K562 (cell line): ENCODE results near the gene ERMP1. TPM values are rescaled to one million over a fixed set of nuclear protein-coding genes. Genes with fewer than 3 reads are reported as not detected.

Source experiments
- BDP1 ChIP-seq: IDR thresholded peaks from 3 replicates; pipeline ENCODE4 v1.6.1; 2011; ENCODE audit not compliant: insufficient read length, insufficient read depth
- FOS ChIP-seq: IDR thresholded peaks from 3 replicates; pipeline ENCODE4 v1.6.1; 2011; ENCODE audit not compliant: insufficient read length; ENCODE audit errors: extremely low read depth
- HCFC1 ChIP-seq: IDR thresholded peaks from 2 replicates; pipeline ENCODE4 v1.6.1; 2012; ENCODE audit warnings: low read depth, low read length, improper control_type of control experiment
- KLF6 ChIP-seq: fragments of 250-450 bp; sonication (Bioruptor Pico); IDR thresholded peaks from 2 replicates; pipeline ENCODE4 v1.4.0; 2020; ENCODE audit warnings: mild to moderate bottlenecking, moderate library complexity, borderline replicate concordance
- MCM7 ChIP-seq, 2 experiments: fragments of 450-650 bp; IDR thresholded peaks; 2 replicates each; pipeline ENCODE4 v1.6.1; 2016 to 2018
- TGIF2 ChIP-seq: sonication (generic); formaldehyde crosslinking; IDR thresholded peaks from 2 replicates; pipeline ENCODE4 v1.8.1; 2022; ENCODE audit warnings: mild to moderate bottlenecking, missing genetic modification reagents, moderate library complexity
- ZBTB1 ChIP-seq: sonication (generic); formaldehyde crosslinking; IDR thresholded peaks from 2 replicates; pipeline ENCODE4 v1.8.1; 2023; ENCODE audit warnings: missing genetic modification reagents, low read depth, mild to moderate bottlenecking, borderline replicate concordance
- ZNF184 ChIP-seq: sonication (generic); formaldehyde crosslinking; IDR thresholded peaks from 2 replicates; pipeline ENCODE4 v1.5.0; 2020; ENCODE audit warnings: missing genetic modification reagents
- ZNF707 ChIP-seq: fragments of 250-450 bp; sonication (Bioruptor Pico); conservative IDR thresholded peaks from 2 replicates; pipeline ENCODE4 v1.8.0; 2022; ENCODE audit warnings: inconsistent platforms, mild to moderate bottlenecking, moderate library complexity
- polyA plus RNA-seq, 8 experiments: library from polyadenylated mRNA; depleted of rRNA in 4 of 8; stranded (reverse) in 5 of 8; unstranded in 3 of 8; fragments of >200 nt; fragmentation: Nextera tagmentation in 2 of 8; fragmentation: Illumina TruSeq in 1 of 8; extraction: Ambion mirVana in 2 of 8; extraction: Trizol in 1 of 8; gene quantifications; 2 replicates each; pipeline versions ENCODE4 v1.2.1 to v1.2.3, GENCODE V29; 2011 to 2014; ENCODE audit warnings: inconsistent platforms in 1 of 8, missing spikeins in 1 of 8
- total RNA-seq, 7 experiments: library from RNA; depleted of rRNA in 6 of 7; stranded (reverse); fragments of >200 nt in 6 of 7; fragmentation: Illumina TruSeq in 2 of 7; extraction: Trizol in 2 of 7; gene quantifications; 2 replicates each; pipeline versions ENCODE4 v1.2.1 to v1.2.3, GENCODE V29; 2011 to 2021; ENCODE audit warnings: low replicate concordance in 1 of 7
- TF ChIP-seq, protein P1 (sequence below), 2 experiments: fragments of 450-650 bp in 1 of 2; sonication (generic) in 1 of 2; formaldehyde crosslinking in 1 of 2; IDR thresholded peaks; 2 replicates each; pipeline versions ENCODE4 v1.7.1 to v1.9.0; 2016 to 2022; ENCODE audit warnings: inconsistent platforms in 1 of 2, mild to moderate bottlenecking in 1 of 2, missing genetic modification reagents in 1 of 2
- TF ChIP-seq, protein P2 (sequence below), 2 experiments: fragments of 450-650 bp; conservative IDR thresholded peaks; 2 replicates each; pipeline ENCODE4 v1.6.1; 2017; ENCODE audit warnings: mild to moderate bottlenecking in 2 of 2, moderate library complexity in 2 of 2
- TF ChIP-seq, protein P3 (sequence below): fragments of 450-650 bp; formaldehyde crosslinking; IDR thresholded peaks from 2 replicates; pipeline ENCODE4 v1.4.0; 2020; ENCODE audit warnings: mild to moderate bottlenecking, moderate library complexity

The ERMP1 gene
- total and polyA plus RNA-seq, 9 of the 15 experiments (the other 6 are each of a cell fraction or from before 2014, with no cell fraction given) = 2.5 to 26.3 (median 12.6) TPM

- TF ChIP-seq, protein P1, sequence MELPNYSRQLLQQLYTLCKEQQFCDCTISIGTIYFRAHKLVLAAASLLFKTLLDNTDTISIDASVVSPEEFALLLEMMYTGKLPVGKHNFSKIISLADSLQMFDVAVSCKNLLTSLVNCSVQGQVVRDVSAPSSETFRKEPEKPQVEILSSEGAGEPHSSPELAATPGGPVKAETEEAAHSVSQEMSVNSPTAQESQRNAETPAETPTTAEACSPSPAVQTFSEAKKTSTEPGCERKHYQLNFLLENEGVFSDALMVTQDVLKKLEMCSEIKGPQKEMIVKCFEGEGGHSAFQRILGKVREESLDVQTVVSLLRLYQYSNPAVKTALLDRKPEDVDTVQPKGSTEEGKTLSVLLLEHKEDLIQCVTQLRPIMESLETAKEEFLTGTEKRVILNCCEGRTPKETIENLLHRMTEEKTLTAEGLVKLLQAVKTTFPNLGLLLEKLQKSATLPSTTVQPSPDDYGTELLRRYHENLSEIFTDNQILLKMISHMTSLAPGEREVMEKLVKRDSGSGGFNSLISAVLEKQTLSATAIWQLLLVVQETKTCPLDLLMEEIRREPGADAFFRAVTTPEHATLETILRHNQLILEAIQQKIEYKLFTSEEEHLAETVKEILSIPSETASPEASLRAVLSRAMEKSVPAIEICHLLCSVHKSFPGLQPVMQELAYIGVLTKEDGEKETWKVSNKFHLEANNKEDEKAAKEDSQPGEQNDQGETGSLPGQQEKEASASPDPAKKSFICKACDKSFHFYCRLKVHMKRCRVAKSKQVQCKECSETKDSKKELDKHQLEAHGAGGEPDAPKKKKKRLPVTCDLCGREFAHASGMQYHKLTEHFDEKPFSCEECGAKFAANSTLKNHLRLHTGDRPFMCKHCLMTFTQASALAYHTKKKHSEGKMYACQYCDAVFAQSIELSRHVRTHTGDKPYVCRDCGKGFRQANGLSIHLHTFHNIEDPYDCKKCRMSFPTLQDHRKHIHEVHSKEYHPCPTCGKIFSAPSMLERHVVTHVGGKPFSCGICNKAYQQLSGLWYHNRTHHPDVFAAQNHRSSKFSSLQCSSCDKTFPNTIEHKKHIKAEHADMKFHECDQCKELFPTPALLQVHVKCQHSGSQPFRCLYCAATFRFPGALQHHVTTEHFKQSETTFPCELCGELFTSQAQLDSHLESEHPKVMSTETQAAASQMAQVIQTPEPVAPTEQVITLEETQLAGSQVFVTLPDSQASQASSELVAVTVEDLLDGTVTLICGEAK (IDR thresholded peaks at IDR 0.05) = no peak
- TF ChIP-seq, protein P1 (CRISPR knock-in tag; IDR thresholded peaks at IDR 0.05) = no peak
- TF ChIP-seq ZNF184 (CRISPR knock-in tag) (no peak), KLF6 (no peak), ZBTB1 (no peak), HCFC1 (no peak), ZNF707 (CRISPR knock-in tag) (no peak), BDP1 (no peak), FOS (peak; percentile 75), MCM7 (IDR thresholded peaks at IDR 0.05) (no peak), TGIF2 (CRISPR knock-in tag) (no peak)
- TF ChIP-seq, protein P2, sequence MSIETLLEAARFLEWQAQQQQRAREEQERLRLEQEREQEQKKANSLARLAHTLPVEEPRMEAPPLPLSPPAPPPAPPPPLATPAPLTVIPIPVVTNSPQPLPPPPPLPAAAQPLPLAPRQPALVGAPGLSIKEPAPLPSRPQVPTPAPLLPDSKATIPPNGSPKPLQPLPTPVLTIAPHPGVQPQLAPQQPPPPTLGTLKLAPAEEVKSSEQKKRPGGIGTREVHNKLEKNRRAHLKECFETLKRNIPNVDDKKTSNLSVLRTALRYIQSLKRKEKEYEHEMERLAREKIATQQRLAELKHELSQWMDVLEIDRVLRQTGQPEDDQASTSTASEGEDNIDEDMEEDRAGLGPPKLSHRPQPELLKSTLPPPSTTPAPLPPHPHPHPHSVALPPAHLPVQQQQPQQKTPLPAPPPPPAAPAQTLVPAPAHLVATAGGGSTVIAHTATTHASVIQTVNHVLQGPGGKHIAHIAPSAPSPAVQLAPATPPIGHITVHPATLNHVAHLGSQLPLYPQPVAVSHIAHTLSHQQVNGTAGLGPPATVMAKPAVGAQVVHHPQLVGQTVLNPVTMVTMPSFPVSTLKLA (conservative IDR thresholded peaks at IDR 0.05) = peak; percentile 64 to 69
- TF ChIP-seq, protein P3, sequence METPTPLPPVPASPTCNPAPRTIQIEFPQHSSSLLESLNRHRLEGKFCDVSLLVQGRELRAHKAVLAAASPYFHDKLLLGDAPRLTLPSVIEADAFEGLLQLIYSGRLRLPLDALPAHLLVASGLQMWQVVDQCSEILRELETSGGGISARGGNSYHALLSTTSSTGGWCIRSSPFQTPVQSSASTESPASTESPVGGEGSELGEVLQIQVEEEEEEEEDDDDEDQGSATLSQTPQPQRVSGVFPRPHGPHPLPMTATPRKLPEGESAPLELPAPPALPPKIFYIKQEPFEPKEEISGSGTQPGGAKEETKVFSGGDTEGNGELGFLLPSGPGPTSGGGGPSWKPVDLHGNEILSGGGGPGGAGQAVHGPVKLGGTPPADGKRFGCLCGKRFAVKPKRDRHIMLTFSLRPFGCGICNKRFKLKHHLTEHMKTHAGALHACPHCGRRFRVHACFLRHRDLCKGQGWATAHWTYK (CRISPR knock-in tag) = no peak
These were observed 46.7 kb upstream of the ERMP1 start (continued) for GRCh38 chr9:5879419-5880181.
